ENCODE results near the gene SZRD1.

Gene SZRD1

GRCh38 chr1:16406868-16407267 lies 39.8 kb downstream of the SZRD1 start:
- H3K9me3 ChIP-seq: no peaks in the 10 kb centered on the region
- no peak overlapping the region for H3K27ac ChIP-seq
- no peak for TF ChIP-seq CTCF (IDR thresholded peaks at IDR 0.05)

GRCh38 chr1:16409536-16410152 lies 42.6 kb downstream of the SZRD1 start:
- TF ChIP-seq CTCF (IDR thresholded peaks at IDR 0.05): no peak
- Histone ChIP-seq H3K9me3 (no peaks in the 10 kb centered on the region), H3K27me3 (no peaks in the 10 kb centered on the region), H3K27ac (no peak overlapping the region), H3K4me1 (ENCODE audit: control insufficient read depth in 1 of 2, insufficient read depth in 1 of 2, low read depth in 1 of 2, low read length in 1 of 2) (no peaks in the 10 kb centered on the region), H3K4me3 (ENCODE audit: low read depth in 1 of 2, low read length in 1 of 2) (no peak overlapping the region), H3K36me3 (no peaks in the 10 kb centered on the region)

More at GRCh38 chr1:16406868-16407267, 39.8 kb downstream of the SZRD1 start:
- no peak overlapping the region for H3K4me3 ChIP-seq (ENCODE audit: low read depth in 1 of 2, low read length in 1 of 2)
- no peaks in the 10 kb centered on the region for H3K36me3 ChIP-seq
- H3K27me3 ChIP-seq: no peaks in the 10 kb centered on the region
- no peaks in the 10 kb centered on the region for H3K4me1 ChIP-seq (ENCODE audit: control insufficient read depth in 1 of 2, insufficient read depth in 1 of 2, low read depth in 1 of 2, low read length in 1 of 2)

- no peaks in the 10 kb centered on the region for H3K4me1 ChIP-seq (ENCODE audit: control insufficient read depth in 1 of 2, insufficient read depth in 1 of 2, low read depth in 1 of 2, low read length in 1 of 2)
- H3K27me3 ChIP-seq: no peaks in the 10 kb centered on the region
- H3K4me3 ChIP-seq (ENCODE audit: low read depth in 1 of 2, low read length in 1 of 2): no peak overlapping the region
- no peak overlapping the region for H3K27ac ChIP-seq
- TF ChIP-seq CTCF (IDR thresholded peaks at IDR 0.05): no peak
- H3K9me3 ChIP-seq: no peaks in the 10 kb centered on the region
- no peaks in the 10 kb centered on the region for H3K36me3 ChIP-seq
These were observed 43.8 kb downstream of the SZRD1 start for GRCh38 chr1:16410803-16411202.

DNA sequence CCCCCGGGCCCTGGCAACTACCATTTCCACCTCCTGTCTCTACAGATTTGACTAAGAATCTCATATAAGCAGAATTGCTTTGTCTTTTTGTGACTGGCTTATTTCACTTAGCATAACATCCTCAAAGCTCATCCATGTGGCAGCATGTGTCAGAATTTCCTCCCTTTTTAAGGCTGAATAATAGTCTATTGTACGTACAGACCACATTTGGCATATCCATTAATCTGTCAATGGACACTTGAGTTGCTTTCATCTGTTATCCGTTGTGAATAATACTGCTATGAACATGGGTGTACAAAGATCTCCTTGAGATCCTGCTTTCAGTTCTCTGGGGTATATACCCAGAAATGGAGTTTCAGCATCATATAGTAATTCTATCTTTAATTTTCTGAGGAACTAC lies 46.1 kb downstream of the SZRD1 start:
- no peak overlapping the region for H3K27ac ChIP-seq
- TF ChIP-seq CTCF (IDR thresholded peaks at IDR 0.05): no peak
- H3K9me3 ChIP-seq: no peaks in the 10 kb centered on the region
- no peaks in the 10 kb centered on the region for H3K36me3 ChIP-seq
- no peaks in the 10 kb centered on the region for H3K4me1 ChIP-seq (ENCODE audit: control insufficient read depth in 1 of 2, insufficient read depth in 1 of 2, low read depth in 1 of 2, low read length in 1 of 2)
- H3K27me3 ChIP-seq: no peaks in the 10 kb centered on the region
- no peak overlapping the region for H3K4me3 ChIP-seq (ENCODE audit: low read depth in 1 of 2, low read length in 1 of 2)

GRCh38 chr1:16418823-16419425 lies 51.9 kb downstream of the SZRD1 start:
- H3K27ac ChIP-seq: no peak overlapping the region
- H3K27me3 ChIP-seq: no peaks in the 10 kb centered on the region
- no peaks in the 10 kb centered on the region for H3K4me1 ChIP-seq (ENCODE audit: control insufficient read depth in 1 of 2, insufficient read depth in 1 of 2, low read depth in 1 of 2, low read length in 1 of 2)
- TF ChIP-seq CTCF (IDR thresholded peaks at IDR 0.05): no peak
- no peaks in the 10 kb centered on the region for H3K9me3 ChIP-seq
- H3K4me3 ChIP-seq (ENCODE audit: low read depth in 1 of 2, low read length in 1 of 2): no peak overlapping the region
- H3K36me3 ChIP-seq: no peaks in the 10 kb centered on the region
